Activated T-helper 17 cell treated with anti-CD3 and anti-CD28 coated beads, Interleukin-2, amount 50 U/mL, for 72 hours (primary cell): ENCODE data around the gene MVB12B. TPM values are rescaled to one million over a fixed set of nuclear protein-coding genes. Genes with fewer than 3 reads are reported as not detected.
A peak's percentile ranks its signal among the peaks of the same experiment; 100 is the strongest.

Experiments
- ATAC-seq: fragments of 150-1000 bp; cut with Tn5 transposase; replicated peaks from 2 replicates; pipeline ENCODE4 v1.10.0; 2021; ENCODE audit warnings: mild to moderate bottlenecking, moderate library complexity
- H3K27ac Mint-ChIP-seq: one replicate; pipeline ENCODE4 v1.8.0; 2022; ENCODE audit warnings: mixed read lengths
- H3K27me3 Mint-ChIP-seq: one replicate; pipeline ENCODE4 v1.8.0; 2022; ENCODE audit warnings: mixed read lengths
- H3K36me3 Mint-ChIP-seq: one replicate; pipeline ENCODE4 v1.8.0; 2022; ENCODE audit warnings: low read depth, mild to moderate bottlenecking, mixed read lengths
- H3K4me1 Mint-ChIP-seq: one replicate; pipeline ENCODE4 v1.8.0; 2022; ENCODE audit warnings: mixed read lengths
- H3K4me3 Mint-ChIP-seq: one replicate; pipeline ENCODE4 v1.8.0; 2022; ENCODE audit warnings: mild to moderate bottlenecking, mixed read lengths
- H3K9me3 Mint-ChIP-seq: one replicate; pipeline ENCODE4 v1.8.0; 2022; ENCODE audit warnings: mixed read lengths
- total RNA-seq, 2 donors: library from RNA; stranded (reverse); gene quantifications; one replicate each; pipeline ENCODE4 v1.2.3, GENCODE V29; 2022

MVB12B gene
- total RNA-seq, 2 donors from 2014 or later, result 3.9 TPM

- ATAC-seq, result no peak
- Mint-ChIP-seq H3K4me1 (no peaks in the 10 kb centered on the region), H3K9me3 (no peaks in the 10 kb centered on the region), H3K27me3 (peaks cover 27% of the 10 kb centered on the region), H3K27ac (no peak overlapping the region), H3K36me3 (no peaks in the 10 kb centered on the region), H3K4me3 (no peak overlapping the region)
Measured at GRCh38 chr9:126509718-126510117, 183.1 kb downstream of the MVB12B start.

GRCh38 chr9:126510564-126510963, 183.9 kb downstream of the MVB12B start:
- Mint-ChIP-seq H3K36me3 (no peaks in the 10 kb centered on the region), H3K27me3 (peaks cover 27% of the 10 kb centered on the region), H3K4me1 (no peaks in the 10 kb centered on the region), H3K9me3 (no peaks in the 10 kb centered on the region), H3K4me3 (no peak overlapping the region), H3K27ac (no peak overlapping the region)
- no peak for ATAC-seq

DNA sequence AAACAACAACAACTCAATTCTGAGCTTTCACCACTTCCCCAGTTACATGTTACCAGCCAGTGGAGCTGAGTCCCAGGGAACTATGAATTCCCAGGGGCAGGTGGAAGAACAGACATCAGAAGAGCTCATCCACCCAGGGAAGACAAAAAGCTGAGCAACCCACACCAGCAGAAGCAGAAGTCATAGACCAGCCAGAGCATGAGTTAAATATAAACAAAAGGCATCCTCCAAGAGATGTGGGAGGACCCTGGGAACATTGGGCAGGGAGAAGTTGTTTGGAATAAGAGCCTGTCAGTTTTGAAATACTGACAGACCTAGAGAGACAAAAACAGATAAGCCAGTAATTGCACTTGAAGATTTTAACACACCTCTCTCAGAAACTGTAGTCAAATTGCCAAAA, 184.8 kb downstream of the MVB12B start:
- Mint-ChIP-seq H3K9me3 (no peaks in the 10 kb centered on the region), H3K36me3 (no peaks in the 10 kb centered on the region), H3K4me3 (no peak overlapping the region), H3K27ac (no peak overlapping the region), H3K4me1 (peaks cover 1% of the 10 kb centered on the region), H3K27me3 (peaks cover 27% of the 10 kb centered on the region)
- no peak for ATAC-seq

DNA sequence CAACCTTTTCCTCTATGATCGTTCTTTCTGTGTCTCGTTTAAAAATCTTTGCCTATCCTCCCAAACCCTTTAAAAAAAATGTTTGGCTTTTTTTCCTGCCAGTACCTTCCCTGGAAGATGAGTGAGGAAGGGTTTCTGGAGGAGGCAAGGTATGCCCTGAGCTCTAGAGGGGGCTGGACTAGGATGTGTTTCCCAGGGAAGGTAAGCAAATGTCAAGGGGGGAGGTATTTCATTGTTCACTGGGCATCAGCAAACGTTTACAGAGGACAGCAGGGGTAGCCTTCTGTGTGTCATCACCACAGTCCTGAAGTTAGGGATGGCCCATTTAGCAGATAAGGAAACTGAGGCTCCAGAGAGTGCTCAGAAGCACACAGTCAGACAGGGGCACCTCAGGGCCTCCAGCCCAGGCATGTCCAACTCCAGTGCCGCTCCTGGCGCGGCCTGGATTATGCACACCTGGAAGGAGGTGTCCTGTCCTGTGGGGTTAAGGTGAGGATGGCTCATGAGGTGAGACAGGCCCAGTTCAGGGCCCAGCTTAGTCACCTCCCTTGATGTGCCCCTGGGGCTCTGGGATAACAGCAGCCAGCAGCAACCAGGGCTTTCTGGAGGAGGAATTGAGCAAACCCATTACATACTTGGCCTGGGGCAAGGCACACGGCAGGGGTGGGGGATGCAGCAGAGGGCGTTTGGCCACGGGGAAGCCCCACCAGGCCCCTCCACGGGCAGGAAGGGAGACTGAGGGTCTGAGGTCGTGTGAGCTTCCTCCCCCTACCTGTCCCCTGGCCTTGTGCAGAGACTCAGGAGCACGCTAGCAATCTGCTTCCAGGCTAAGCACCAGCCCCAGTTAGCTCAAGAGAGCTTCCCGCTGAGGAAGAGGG, 186.8 kb downstream of the MVB12B start:
- no peak for ATAC-seq
- Mint-ChIP-seq H3K36me3 (no peaks in the 10 kb centered on the region), H3K4me1 (peaks cover 14% of the 10 kb centered on the region), H3K27me3 (peaks cover 27% of the 10 kb centered on the region), H3K9me3 (no peaks in the 10 kb centered on the region), H3K27ac (no peak overlapping the region), H3K4me3 (no peak overlapping the region)

- Mint-ChIP-seq H3K36me3 (no peaks in the 10 kb centered on the region), H3K9me3 (no peaks in the 10 kb centered on the region), H3K27me3 (peaks cover 29% of the 10 kb centered on the region), H3K4me3 (no peak overlapping the region), H3K4me1 (peaks cover 14% of the 10 kb centered on the region), H3K27ac (no peak overlapping the region)
- ATAC-seq, result peak; percentile 13
Measured at GRCh38 chr9:126514037-126514821, 187.6 kb downstream of the MVB12B start.

- Mint-ChIP-seq H3K4me1 (peaks cover 14% of the 10 kb centered on the region), H3K36me3 (no peaks in the 10 kb centered on the region), H3K9me3 (no peaks in the 10 kb centered on the region), H3K4me3 (no peak overlapping the region), H3K27me3 (peaks cover 32% of the 10 kb centered on the region), H3K27ac (no peak overlapping the region)
- ATAC-seq, result no peak
Measured at GRCh38 chr9:126515001-126515872, 188.6 kb downstream of the MVB12B start.

DNA sequence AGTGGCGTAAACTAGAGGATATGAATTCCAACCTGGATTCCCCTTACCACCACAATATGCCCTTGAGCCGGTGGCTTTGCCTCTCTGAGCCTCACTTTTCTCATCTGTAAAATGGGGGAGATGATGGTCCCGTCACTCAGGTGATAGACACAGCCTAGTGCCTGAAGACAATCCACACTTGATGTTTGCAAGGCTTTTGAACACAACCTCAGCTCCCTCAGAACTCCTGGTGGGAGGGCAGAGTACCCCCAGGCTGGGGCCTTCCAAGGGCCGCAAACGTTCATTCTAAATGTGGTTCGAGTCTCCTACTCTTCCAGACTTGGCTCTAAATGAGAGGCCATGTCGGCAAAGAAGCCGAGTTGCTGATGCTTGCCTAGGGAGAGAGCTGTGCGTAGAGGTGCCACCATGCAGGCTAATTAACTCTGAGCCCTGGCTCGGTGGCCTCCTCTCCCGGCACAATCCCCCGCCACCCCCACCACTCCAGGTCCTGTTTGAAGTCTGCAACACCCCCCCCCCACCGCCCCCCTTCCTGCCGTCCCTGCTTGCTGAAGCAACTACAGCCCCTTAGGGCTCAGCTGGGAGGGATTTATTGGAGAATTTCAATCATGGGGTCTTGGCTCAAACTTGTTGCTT, 189.4 kb downstream of the MVB12B start:
- peak overlapping the region; percentile 89 for H3K27ac Mint-ChIP-seq
- no peak for ATAC-seq
- peak overlapping the region; percentile 69 for H3K4me3 Mint-ChIP-seq
- peaks cover 32% of the 10 kb centered on the region for H3K27me3 Mint-ChIP-seq
- no peaks in the 10 kb centered on the region for H3K9me3 Mint-ChIP-seq
- H3K4me1 Mint-ChIP-seq, result peaks cover 14% of the 10 kb centered on the region
- H3K36me3 Mint-ChIP-seq, result no peaks in the 10 kb centered on the region

GRCh38 chr9:126516561-126516935, 189.9 kb downstream of the MVB12B start:
- Mint-ChIP-seq H3K27ac (peak overlapping the region; percentile 89), H3K27me3 (peaks cover 28% of the 10 kb centered on the region), H3K4me1 (peaks cover 14% of the 10 kb centered on the region), H3K9me3 (no peaks in the 10 kb centered on the region), H3K36me3 (no peaks in the 10 kb centered on the region), H3K4me3 (peak overlapping the region; percentile 69)
- peak; percentile 11 for ATAC-seq

DNA sequence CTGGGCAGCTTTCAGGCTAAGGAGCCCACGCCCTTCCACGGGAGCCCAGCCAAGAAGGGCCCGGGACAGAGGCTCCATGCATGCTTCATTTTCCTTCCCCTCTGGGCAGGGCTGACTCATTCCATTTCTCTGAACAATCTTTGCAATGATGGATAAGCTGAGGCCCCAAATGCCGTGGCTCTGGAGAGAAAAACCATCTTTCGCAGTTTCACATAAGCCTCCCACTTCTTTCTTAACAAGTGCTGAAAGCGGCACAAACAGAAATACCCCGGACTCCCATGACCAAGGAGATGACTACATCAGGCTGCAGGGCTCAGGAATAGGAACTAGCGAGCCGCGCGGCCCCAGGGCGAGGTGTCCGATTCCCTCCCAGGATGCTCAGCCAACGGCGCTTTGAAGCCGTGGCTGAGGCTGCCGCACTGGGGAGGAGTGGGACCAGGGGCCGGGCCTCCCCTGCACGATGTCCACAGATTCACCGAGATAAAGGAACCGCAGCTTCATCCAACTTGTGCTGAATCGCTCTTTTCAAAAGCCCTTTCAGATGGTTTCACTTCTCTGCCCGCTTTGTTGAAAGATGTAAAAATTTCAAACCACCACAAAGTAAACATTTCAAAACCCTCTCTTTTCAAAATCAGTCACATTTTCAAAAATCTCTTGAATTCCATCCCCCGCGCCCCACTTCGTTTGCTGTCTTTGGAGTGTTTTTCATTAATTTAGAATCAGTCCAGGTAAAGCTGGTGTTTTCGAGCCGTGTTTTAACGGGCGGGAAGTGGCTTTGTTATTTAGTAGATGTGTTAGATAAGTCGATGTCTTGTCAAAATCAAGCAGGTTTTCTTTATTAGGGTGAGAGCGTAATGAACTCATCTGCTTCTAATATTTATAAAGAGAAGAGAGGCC, 190.6 kb downstream of the MVB12B start:
- ATAC-seq, result peak; percentile 84
- peak overlapping the region; percentile 69 for H3K4me3 Mint-ChIP-seq
- no peaks in the 10 kb centered on the region for H3K36me3 Mint-ChIP-seq
- peak overlapping the region; percentile 89 for H3K27ac Mint-ChIP-seq
- H3K27me3 Mint-ChIP-seq, result peaks cover 25% of the 10 kb centered on the region
- peaks cover 14% of the 10 kb centered on the region for H3K4me1 Mint-ChIP-seq
- H3K9me3 Mint-ChIP-seq, result no peaks in the 10 kb centered on the region

DNA sequence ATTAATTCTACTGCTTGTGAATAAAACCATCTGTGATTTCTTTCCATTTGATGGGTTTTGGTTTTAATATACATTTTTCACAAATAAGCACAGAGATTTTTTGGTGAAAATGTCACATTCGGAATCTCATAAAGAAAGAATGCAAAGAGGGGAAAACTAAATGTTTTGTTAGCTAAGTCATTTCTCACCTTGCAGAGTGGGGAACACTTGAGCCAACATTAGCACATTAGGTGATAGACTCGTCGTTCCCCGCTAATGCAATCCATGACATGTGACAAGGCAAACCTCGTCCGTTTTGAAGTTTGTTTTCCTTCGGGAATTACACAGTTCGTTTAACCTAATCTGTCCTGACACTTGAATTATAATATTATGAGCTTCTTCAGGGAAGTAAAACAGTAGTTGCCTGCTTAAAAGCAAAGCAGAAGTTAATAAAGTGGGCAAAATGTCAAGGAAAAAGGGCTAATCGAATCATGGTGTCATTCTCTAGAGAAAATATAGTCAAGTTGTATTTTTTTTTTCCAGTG, 191.3 kb downstream of the MVB12B start:
- Mint-ChIP-seq H3K27ac (peak overlapping the region; percentile 89), H3K4me3 (peak overlapping the region; percentile 69), H3K4me1 (peaks cover 16% of the 10 kb centered on the region), H3K27me3 (peaks cover 20% of the 10 kb centered on the region), H3K36me3 (no peaks in the 10 kb centered on the region), H3K9me3 (no peaks in the 10 kb centered on the region)
- ATAC-seq, result no peak

DNA sequence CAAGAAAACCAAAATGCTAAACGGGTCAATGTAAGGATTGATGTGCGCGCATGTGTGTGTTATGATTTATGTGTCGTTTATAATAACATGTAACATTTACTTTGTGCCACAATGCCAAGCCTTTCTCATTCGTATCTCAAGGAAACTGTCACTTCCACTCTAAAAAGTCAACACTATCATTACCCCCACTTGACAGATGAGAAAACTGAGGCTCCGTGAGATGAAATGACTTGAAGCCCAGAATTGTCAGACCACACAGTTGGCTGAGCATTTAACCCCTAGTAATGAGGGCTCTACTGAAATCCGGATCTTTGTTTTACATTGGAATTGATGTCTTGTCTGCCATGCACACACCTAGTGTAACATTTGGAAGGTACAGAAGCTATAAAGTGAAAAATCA, 192.1 kb downstream of the MVB12B start:
- Mint-ChIP-seq H3K4me3 (peak overlapping the region; percentile 69), H3K27me3 (peaks cover 13% of the 10 kb centered on the region), H3K9me3 (no peaks in the 10 kb centered on the region), H3K27ac (peak overlapping the region; percentile 7), H3K4me1 (peaks cover 25% of the 10 kb centered on the region), H3K36me3 (no peaks in the 10 kb centered on the region)
- no peak for ATAC-seq

GRCh38 chr9:126519660-126520420, 193.2 kb downstream of the MVB12B start:
- no peaks in the 10 kb centered on the region for H3K9me3 Mint-ChIP-seq
- no peaks in the 10 kb centered on the region for H3K36me3 Mint-ChIP-seq
- H3K4me3 Mint-ChIP-seq, result peak overlapping the region; percentile 69
- ATAC-seq, result peak; percentile 35
- H3K27ac Mint-ChIP-seq, result peak overlapping the region; percentile 7
- peaks cover 30% of the 10 kb centered on the region for H3K4me1 Mint-ChIP-seq
- H3K27me3 Mint-ChIP-seq, result peaks cover 13% of the 10 kb centered on the region
